ENCODE data around the gene HINT3. TPM values are rescaled to one million over a fixed set of nuclear protein-coding genes. Genes with fewer than 3 reads are reported as not detected.

HINT3 gene
- total RNA-seq, 2 experiments from 2014 or later, result 8.5 to 8.6 TPM

- H3K4me3 Mint-ChIP-seq, result no peak overlapping the region
- no peaks in the 10 kb centered on the region for H3K9me3 Mint-ChIP-seq
- H3K27me3 Mint-ChIP-seq, result peaks cover 14% of the 10 kb centered on the region
- H3K36me3 Mint-ChIP-seq (ENCODE audit: low read depth), result no peaks in the 10 kb centered on the region
- no peak for TF ChIP-seq CTCF (IDR thresholded peaks at IDR 0.05)
- peaks cover 5% of the 10 kb centered on the region for H3K4me1 Mint-ChIP-seq (ENCODE audit: low read depth)
- DNase-seq, result no peak
- intact Hi-C loops (cut with micrococcal nuclease), result no loop called here
- H3K27ac Mint-ChIP-seq, result no peak overlapping the region
- ChIA-PET CTCF (interaction anchor here (1.8 kb wide), 1 partner anchor 14 kb away, joined by 4 read pairs; no protein-coding TSS in a partner anchor), POLR2A (no interaction called here)
- ATAC-seq, result no peak
Measured at GRCh38 chr6:125939026-125939425, 17.5 kb upstream of the HINT3 start.

- intact Hi-C loops (cut with micrococcal nuclease), result no loop called here
- Mint-ChIP-seq H3K27me3 (peaks cover 14% of the 10 kb centered on the region), H3K9me3 (no peaks in the 10 kb centered on the region), H3K27ac (no peak overlapping the region), H3K4me3 (no peak overlapping the region), H3K36me3 (ENCODE audit: low read depth) (no peaks in the 10 kb centered on the region), H3K4me1 (ENCODE audit: low read depth) (peaks cover 7% of the 10 kb centered on the region)
- no peak for DNase-seq
- ChIA-PET CTCF (interaction anchor here (0.8 to 1.8 kb wide), 2 partner anchors 13 to 33 kb away, joined by 4 read pairs; no protein-coding TSS in a partner anchor), POLR2A (no interaction called here)
- no peak for TF ChIP-seq CTCF (IDR thresholded peaks at IDR 0.05)
- ATAC-seq, result no peak
Measured at GRCh38 chr6:125939791-125940190, 16.8 kb upstream of the HINT3 start.

GRCh38 chr6:125940247-125941041 is 16.1 kb upstream of the HINT3 start:
- no peak for TF ChIP-seq CTCF (IDR thresholded peaks at IDR 0.05)
- POLR2A ChIA-PET, result no interaction called here
- CTCF ChIA-PET, result interaction anchor here (0.8 to 1.8 kb wide), 3 partner anchors 12 to 34 kb away, joined by 3 to 4 read pairs (median 4); no protein-coding TSS in a partner anchor
- peaks cover 14% of the 10 kb centered on the region for H3K27me3 Mint-ChIP-seq
- ATAC-seq, result no peak
- no peaks in the 10 kb centered on the region for H3K36me3 Mint-ChIP-seq (ENCODE audit: low read depth)
- peaks cover 7% of the 10 kb centered on the region for H3K4me1 Mint-ChIP-seq (ENCODE audit: low read depth)
- H3K4me3 Mint-ChIP-seq, result no peak overlapping the region
- no peak overlapping the region for H3K27ac Mint-ChIP-seq
- intact Hi-C loops (cut with micrococcal nuclease), result no loop called here
- DNase-seq, result no peak
- no peaks in the 10 kb centered on the region for H3K9me3 Mint-ChIP-seq

GRCh38 chr6:125942672-125943527 is 13.7 kb upstream of the HINT3 start:
- Mint-ChIP-seq H3K4me3 (no peak overlapping the region), H3K27me3 (peaks cover 12% of the 10 kb centered on the region), H3K9me3 (no peaks in the 10 kb centered on the region), H3K27ac (no peak overlapping the region), H3K4me1 (ENCODE audit: low read depth) (peaks cover 7% of the 10 kb centered on the region), H3K36me3 (ENCODE audit: low read depth) (no peaks in the 10 kb centered on the region)
- ChIA-PET POLR2A (interaction anchor here (0.6 kb wide), 1 partner anchor 1029 kb away, joined by 3 read pairs; no protein-coding TSS in a partner anchor), CTCF (interaction anchor here (1.0 to 1.6 kb wide), 4 partner anchors 10 to 24 kb away, joined by 3 to 10 read pairs (median 4); partner anchors contain the start of gene HINT3)
- DNase-seq, result no peak
- TF ChIP-seq CTCF (IDR thresholded peaks at IDR 0.05), result no peak
- no peak for ATAC-seq
- intact Hi-C loops (cut with micrococcal nuclease), result no loop called here

All from activated CD8-positive, alpha-beta T cell treated with anti-CD3 and anti-CD28 coated beads for 36 hours (primary cell).